Upper lobe of left lung (tissue), 4 donors: ENCODE data around the gene SEMA3E.
"Not testable (repeated sequence)": the region's sequence is repeated elsewhere in the genome, so short reads cannot be mapped to it uniquely, and the experiment has no call there.

ENCODE experiments used
- CTCF ChIP-seq, 6 experiments: fragments of 450-650 bp in 4 of 6; fragments of 200-600 bp in 2 of 6; sonication (generic) in 2 of 6; IDR thresholded peaks; one replicate each; pipeline ENCODE4 v1.5.1; 2016 to 2019; ENCODE audit warnings: antibody characterized with exemption in 6 of 6
- EP300 ChIP-seq, 4 donors: sonication (generic); formaldehyde crosslinking; IDR thresholded peaks; one replicate each; pipeline ENCODE4 v1.5.1; 2017; ENCODE audit warnings: antibody characterized with exemption in 4 of 4, control low read depth in 2 of 4
- POLR2A ChIP-seq, 4 donors: fragments of 450-650 bp; IDR thresholded peaks; one replicate each; pipeline ENCODE4 v1.5.1; 2016 to 2017; ENCODE audit warnings: antibody characterized with exemption in 4 of 4, mild to moderate bottlenecking in 2 of 4
- POLR2AphosphoS5 ChIP-seq, 2 donors: sonication (generic); formaldehyde crosslinking; IDR thresholded peaks; one replicate each; pipeline ENCODE4 v1.5.1; 2017; ENCODE audit warnings: antibody characterized with exemption in 2 of 2

GRCh38 chr7:83552556-83552955, 96.4 kb downstream of the SEMA3E start:
- not testable (repeated sequence) for TF ChIP-seq CTCF, EP300, POLR2AphosphoS5, POLR2A (IDR thresholded peaks at IDR 0.05)
